HG03060 (cell line): ENCODE results near the gene POLN.

ENCODE experiments used
- ATAC-seq: cut with Tn5 transposase; IDR thresholded peaks from one replicate; pipeline ENCODE4 v1.9.1; 2021; ENCODE audit warnings: low read depth, moderate number of reproducible peaks; ENCODE audit not compliant: unreplicated experiment

Gene POLN

DNA sequence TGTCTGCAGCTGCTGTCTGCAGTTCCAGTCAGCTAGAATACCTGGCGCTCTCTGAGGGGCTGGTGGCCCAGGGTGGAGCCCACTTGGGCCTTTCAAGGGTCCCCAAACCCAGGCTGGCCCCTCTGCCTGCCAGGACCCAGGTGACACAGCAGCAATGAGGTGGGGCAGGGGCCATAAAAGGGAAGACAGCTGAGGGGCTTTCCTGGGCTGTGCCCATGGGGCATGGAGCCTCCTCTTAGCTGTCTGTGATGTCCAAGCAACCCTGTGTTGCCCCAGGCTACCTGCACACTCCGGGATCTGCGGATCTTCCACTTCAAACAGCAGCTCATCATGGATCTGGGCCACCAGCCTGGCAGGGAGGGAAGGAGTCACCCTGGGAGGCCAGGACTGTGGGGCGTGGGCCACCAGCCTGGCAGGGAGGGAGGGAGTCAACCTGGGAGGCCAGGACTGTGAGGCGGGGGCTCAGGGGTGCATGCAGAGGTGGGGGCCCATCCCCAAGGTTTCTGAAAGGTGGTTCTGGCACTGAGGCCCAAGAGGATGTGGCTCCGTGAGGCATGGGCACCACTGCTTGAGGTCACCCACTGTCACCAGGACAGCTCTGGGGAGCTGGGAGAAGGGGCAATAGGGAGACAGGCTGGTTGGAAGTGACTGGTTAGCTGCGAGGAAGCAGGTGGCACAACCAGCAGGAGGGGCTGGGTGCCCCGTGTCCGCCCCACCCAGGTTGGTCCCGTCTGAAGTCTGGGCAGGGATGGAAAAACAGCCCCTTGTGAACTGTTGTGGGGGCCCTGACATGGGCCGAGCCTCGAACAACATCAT is 166.5 kb downstream of the POLN start:
- no peak for ATAC-seq

GRCh38 chr4:2074588-2074987 is 167.3 kb downstream of the POLN start:
- ATAC-seq = no peak

DNA sequence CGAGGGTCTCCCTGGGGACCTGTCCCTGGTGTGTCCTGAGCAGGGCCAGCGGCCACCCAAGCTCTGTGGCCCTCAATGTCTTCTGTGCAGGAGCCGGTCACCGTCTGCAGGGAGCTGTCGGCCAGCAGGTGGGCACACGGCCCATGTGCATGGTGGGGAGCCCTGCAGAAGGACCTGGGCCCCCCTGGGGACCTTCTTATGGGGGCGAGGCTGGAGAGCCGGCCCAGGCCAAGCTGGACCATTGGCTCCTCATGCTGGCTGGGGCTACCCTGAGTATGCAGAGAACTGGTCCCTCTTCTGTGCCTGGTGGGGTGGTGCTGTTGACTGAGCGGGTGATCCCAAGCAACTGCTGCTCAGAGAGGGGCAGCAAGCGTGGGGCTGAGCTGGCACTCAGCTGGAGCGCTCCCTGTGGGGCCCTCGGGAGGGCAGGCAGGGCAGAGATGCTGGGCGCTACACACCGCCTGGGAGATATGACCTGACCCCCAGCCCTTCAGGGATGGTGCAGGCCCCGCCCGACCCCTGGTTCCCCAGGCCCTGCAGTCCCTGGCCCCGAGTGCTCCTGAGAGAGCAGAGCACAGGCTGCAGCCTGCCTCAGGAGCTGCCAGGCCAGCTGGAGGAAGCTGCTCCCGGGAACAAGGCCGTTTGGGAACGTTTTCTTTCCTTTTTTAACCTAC is 168.0 kb downstream of the POLN start:
- ATAC-seq = no peak

- no peak for ATAC-seq
Measured at GRCh38 chr4:2072971-2073807, 168.7 kb downstream of the POLN start.

DNA sequence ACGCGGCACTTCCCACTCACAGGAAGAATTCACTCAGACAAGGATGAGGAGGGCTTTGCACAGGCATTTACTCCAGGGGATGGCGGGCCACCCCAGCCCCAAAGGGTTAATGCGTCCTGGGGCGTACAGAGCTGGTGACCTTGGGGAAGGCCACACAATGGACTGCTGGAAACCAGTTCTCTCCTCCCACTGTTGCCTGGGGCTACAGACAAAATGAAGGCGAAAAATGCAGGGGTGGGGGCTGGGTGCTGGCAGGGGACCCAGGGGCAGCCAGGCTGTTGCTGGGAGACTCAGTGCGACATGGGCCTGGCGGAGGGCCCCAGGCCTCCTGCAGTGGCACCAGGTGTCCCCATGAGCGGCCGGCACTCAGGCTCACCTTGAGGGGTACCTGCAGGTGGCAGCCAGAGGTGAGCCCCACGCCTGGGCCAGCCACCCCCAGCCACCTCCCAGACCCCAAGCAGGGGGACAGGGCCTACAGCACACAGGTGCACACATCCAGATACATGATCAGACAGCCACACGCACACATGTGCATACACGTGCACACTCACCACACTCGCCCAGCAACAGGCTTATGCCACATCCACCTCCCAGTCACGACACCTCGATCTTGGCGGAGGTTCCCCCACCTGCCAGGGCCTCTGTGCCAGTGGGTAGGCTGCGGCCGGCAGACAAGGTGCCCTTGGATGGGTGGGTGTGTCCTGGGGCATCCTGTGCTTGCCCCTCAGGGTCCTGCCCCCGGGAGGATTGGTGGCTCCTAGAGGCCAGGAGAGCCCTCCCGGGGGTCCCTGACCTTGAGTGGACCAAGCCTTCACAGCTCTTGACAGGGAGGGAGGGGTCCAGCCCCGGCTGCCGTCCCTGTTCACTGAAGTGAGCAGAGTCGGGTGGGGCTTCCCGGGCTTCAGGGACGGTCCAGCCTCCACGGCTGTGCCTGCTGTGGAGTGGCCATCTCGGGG is 169.7 kb downstream of the POLN start:
- ATAC-seq = no peak

DNA sequence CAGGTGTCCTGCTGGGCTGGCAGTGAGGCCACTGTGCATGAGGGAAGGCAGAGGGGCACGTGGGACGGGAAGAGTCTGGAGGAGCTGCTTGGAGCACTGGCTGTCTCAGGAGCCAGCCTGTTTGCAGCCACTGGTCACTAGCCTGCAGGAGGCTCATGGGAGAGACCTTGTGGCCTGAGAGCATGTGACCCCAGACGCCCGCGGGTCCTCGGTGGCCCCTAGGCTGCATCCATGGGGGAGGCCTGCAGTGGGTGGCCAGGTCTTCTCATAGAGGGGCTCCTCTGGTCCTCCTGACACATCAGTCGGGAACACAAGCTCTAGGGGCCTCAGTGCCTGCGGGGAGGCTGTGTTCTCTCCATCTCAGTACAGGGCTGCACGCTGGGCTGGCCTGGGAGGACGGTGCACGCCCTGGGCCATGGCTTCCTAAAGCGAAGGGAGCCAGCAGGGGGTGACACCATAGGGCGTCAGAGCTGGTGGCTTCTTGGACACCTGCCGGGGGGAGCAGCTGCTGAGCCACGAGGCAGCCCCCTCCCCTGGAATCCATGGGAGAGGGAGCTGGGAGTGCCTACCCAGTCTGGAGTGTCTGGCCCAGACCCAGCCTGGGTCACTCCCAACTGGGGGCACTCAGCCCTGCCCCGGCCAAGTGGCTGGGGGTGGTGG is 170.5 kb downstream of the POLN start:
- ATAC-seq = no peak

DNA sequence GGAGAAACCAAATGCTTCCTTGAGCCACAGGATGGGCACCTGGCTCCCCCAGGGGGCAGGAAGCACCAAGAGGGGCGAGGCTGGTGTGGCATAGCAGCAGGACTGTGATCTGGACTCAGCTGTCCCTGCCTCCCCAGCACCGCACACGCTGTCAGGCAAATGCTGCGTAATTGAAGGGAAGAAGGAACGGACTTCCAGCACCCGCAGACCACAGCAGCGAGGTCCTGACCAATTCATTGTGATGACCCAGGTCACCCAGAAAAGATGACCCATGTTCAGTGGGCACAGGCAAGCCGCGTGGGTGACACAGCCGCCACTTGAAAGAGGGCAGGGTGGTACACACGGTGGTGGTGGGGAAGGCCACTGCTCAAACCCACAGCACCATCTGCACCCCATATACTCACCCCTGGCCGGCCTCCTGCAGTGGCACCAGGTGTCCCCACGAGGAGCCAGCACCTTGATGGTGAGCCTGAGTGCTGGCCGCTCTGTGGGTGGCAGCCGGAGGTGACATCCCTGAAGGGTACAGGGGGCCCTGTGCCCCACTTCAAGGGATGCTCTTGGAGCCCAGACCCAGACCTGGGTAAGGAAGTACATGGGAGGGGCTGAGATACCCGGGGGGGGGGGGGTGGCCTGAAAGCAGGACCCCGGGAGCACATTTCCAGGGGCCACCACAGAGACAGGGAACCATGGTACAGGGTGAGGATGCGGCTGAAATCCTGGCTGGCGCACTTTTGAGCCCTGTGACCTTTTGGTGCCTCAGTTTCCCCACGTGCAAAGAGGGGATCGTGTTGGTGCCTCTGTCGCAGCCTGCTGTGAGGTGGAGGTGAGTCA is 171.3 kb downstream of the POLN start:
- ATAC-seq = no peak

DNA sequence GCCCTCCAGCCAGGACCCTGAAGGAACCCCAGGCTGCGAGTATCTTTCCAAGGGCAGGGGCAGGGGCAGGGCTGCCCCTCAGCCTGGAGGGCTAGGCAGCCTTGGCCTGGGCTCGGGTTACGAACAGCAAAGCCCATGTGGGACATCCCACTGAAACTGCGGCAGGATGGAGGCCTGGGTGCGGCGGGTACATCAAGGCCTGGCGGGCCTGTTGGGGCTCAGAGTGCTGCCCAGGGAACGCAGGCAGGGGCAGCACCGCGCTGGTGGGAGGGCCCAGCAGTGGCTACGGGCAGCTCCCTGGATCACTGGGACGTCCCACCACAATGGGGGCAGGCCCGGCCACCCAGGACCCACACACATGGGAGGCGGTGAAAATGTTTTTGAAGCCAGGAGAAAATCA is 171.9 kb downstream of the POLN start:
- ATAC-seq = no peak

- no peak for ATAC-seq
Measured at GRCh38 chr4:2069161-2069971, 172.6 kb downstream of the POLN start.

DNA sequence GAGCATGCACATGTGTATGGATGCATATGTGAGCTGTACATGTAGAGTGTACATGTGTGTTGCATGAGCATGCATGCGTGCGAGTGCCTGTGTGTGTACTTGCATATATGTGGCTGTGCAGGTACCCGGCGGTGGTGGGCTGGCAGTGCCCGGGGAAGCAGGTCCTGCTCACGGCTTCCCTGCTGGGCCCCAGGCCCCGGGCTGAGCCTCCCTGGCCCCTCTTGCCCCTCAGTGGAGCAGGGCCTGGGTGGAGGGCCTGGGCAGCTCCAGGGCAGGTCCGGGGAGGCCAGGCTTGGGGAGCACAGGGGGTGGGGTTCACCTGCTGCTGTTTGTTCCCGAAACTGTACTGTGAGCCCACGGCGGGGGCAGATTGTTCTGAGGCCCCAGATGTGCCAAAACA is 173.4 kb downstream of the POLN start:
- ATAC-seq = no peak

- no peak for ATAC-seq
Measured at GRCh38 chr4:2068198-2068470, 173.8 kb downstream of the POLN start.

DNA sequence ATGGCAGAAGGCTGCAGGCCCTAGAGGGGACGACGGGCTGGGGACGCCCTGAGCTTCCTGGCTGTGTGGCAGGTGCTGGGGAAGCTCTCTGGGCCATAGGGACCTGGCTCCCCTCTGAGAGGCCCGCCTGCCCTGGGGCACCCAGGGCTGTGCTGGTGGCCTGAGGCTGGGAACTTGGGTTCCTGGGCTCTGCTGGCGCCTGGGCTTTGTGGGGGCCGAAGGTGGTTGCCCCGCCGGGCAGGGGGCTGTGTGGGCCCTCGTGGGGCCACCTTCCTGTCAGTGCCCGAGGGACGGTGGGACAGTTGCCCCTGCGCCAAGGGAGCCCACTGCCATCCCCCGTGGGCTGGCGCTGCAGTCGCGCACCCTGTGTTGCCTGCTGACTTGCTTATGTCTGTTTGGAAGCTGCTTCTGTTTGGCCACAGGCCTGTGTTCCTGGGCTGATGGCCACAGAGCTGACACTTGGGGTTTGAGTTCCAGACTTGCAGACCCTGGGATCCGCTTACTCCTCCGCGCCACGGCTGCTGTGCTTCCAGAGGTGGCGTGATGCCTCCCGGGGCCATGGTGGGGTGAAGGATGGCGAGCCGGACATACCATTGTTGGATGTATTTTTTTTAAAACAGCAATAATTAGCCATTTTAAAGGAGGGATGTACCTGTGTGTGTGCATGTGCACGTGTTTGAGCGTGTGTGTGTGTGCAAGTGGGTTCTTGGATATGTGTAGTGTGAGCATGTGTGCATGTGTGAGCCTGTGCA is 174.3 kb downstream of the POLN start:
- no peak for ATAC-seq

DNA sequence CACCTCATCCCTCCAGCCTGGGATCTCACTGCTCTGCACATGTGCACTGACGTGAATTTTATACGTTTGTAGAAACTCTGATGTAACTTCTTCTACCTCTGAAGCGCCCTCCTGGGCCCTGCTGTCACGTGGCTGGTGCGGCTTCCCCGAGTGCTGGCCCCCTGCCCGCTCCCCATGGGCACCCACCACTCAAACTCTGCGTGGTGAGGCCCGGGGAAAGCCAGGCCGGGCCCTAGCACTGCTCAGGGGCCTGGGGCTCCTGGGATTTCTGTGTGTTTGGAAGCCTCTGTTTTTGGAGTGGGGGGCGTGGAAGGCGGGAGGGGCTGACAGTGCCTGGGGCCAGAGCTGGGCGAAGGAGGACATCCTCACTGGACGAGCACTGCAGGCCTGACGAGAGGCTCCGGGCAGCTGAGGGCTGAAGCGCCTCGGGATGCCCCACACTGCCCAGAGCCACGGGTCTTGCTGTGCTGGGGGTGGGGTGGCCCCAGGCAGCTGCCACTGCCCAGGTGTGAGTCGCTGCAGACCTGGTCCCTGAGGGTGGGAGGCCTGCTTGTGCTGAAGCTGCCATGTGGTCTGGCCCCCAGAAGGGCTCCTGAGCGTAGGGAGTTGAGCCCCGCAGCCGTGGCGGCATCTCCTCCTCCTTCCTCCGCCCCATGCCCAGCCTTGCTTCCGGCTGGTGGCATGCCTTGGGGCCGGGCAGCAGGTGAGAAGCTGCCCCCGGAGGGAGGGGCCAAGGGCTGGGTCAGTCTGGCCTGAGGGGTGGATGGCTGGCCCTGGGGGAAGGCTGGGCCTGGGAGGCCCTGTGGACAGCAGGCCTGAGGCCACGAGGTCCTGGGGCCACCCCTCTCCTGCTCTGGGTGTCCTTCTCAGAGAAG is 175.1 kb downstream of the POLN start:
- ATAC-seq = no peak

GRCh38 chr4:2066011-2066551 is 175.8 kb downstream of the POLN start:
- ATAC-seq = no peak

DNA sequence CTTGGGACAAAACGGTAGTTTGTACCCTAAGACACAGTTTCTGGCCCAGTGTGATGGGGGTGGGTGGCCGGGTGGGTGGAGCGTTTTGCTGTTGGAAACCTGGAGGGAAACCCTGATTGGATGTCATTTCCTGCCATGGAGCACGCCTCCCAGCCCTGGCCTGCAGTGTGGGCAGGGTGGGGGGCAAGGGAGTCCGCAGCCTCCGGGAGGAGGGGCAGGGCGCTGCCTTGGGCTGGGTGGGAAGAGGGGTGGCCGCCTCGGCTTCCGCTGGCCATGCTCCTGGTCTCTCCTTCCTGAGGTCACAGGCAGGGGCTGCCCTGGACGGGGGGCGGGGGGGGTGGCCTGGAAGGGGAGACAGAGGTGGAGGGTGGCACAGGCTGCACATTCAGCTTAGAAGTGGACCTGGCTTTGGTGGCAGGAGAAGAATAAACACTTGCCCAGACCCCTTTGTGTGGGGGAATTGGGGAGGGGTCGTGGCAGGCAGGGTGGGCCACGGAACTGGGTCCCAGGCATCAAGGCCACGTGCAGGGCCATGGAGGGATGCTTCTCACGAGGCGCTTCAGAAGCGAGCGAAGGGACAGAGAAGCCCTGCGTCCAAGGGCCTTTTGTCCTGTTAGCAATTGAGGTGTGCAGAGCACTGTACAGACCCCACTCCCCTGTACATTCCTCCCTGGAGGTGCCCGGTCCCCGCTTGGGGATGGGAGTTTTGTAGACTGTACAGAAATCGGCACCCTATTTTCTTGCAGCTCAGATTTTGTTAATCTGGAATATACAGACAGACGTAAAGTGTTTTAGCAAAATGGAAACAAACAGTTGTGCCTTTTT is 176.6 kb downstream of the POLN start:
- no peak for ATAC-seq
